ENCODE data around the gene DENND1A.

Gene DENND1A

DNA sequence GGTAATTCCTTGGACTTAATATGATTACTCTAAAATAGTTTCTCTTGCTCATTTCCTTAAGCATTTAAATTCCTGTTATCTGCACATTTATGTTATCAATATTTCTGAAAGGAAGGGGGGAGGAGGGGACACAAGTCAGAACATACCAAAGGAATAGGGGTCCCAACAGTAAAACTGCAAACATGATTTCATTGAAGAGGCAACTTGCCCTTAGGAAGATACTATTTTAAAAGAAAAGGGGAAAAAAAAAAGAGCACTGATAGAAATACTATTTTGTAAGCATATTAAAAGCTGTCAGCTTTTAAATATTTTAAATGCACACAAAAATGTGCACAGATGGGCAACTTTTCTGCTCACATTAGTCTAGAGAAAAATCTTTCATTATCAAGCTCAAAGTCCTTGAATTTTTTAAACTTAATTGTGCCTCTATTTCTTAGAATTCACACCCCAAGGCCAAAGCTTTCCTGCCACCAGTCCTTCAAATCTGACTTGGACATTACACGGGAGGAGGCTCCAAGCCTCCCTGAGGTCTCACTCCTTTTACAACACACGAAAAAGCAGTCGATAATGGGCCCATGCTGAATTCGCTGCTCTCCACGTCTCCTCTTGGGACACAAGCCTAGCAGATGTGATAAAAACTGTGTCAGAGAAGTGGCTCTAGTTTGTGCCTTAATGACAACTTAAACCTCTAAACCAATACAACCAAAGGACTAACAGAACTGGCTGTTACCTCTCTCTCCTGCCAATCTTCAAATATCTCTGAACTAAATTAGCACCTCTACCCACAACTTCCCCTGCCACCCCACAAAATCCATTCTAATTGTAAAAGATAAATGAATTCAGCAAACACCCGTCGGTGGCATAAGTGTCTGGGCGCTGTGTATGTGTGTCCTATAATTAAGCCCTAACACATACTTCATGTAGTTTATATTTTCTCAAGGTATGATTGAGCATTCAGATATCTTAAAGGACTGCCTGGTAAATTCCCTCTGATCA lies 154.3 kb downstream of the DENND1A start:
- TF ChIP-seq CTCF (IDR thresholded peaks at IDR 0.05; ENCODE audit: low read depth, low read length): no peak
- H3K4me3 ChIP-seq (ENCODE audit: low read depth, low read length): no peak overlapping the region

GRCh38 chr9:123773783-123774182 lies 156.1 kb downstream of the DENND1A start:
- H3K4me3 ChIP-seq (ENCODE audit: low read depth, low read length): no peak overlapping the region
- no peak for TF ChIP-seq CTCF (IDR thresholded peaks at IDR 0.05; ENCODE audit: low read depth, low read length)

GRCh38 chr9:123772967-123773366 lies 157.0 kb downstream of the DENND1A start:
- no peak for TF ChIP-seq CTCF (IDR thresholded peaks at IDR 0.05; ENCODE audit: low read depth, low read length)
- H3K4me3 ChIP-seq (ENCODE audit: low read depth, low read length): no peak overlapping the region

DNA sequence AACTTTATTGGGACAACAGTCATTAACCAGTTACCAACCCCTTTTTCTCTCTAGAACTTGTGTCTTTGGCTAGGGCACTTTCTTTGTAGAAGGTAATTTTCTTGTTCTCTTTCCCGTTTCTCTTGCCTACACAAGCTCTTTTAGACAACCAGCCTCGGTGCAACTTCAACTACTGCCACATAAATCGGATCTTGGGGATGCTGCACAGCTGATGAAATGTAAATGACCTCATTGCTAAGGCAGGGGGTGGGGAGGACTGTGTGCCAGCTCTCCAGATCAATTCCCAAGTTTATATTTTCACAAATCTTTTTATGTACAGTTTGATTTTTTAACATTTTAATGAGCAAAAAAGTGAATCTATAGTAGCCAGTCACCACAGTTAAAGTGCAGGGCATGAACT lies 157.6 kb downstream of the DENND1A start:
- TF ChIP-seq CTCF (IDR thresholded peaks at IDR 0.05; ENCODE audit: low read depth, low read length): no peak
- H3K4me3 ChIP-seq (ENCODE audit: low read depth, low read length): no peak overlapping the region

DNA sequence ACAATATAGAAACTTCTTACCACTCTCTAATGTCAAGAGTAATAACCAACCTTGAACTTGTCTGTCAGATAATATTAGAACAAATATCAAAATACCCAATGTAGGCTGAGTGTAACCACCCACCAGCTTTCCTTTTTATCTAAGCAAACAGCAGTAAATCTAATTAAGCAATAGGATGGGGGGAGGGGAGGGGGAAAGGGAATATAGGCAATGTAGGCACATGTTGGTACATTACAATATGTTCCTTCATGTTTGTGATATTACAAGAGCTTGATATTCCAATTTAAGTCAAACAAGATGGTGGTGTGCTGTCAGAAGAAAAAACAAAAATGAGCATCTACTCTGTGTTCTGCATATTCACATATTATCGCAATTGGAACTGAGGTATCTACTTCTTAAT lies 158.2 kb downstream of the DENND1A start:
- no peak for TF ChIP-seq CTCF (IDR thresholded peaks at IDR 0.05; ENCODE audit: low read depth, low read length)
- H3K4me3 ChIP-seq (ENCODE audit: low read depth, low read length): no peak overlapping the region

- no peak for TF ChIP-seq CTCF (IDR thresholded peaks at IDR 0.05; ENCODE audit: low read depth, low read length)
- H3K4me3 ChIP-seq (ENCODE audit: low read depth, low read length): no peak overlapping the region
Measured at GRCh38 chr9:123769719-123770118, 160.2 kb downstream of the DENND1A start.

- no peak overlapping the region for H3K4me3 ChIP-seq (ENCODE audit: low read depth, low read length)
- TF ChIP-seq CTCF (IDR thresholded peaks at IDR 0.05; ENCODE audit: low read depth, low read length): no peak
Measured at GRCh38 chr9:123763910-123764588, 165.9 kb downstream of the DENND1A start.
